Stimulated activated CD4-positive, alpha-beta T cell treated with anti-CD3 and anti-CD28 coated beads, Interleukin-4, amount 100 ng/mL, for 24 hours (primary cell): ENCODE measurements around the gene GINS1.

Experiments used
- DNase-seq: peaks from one replicate; pipeline ENCODE4 v3.0.0-alpha.2; 2020

GINS1 gene

GRCh38 chr20:25407311-25408169, at the start of gene GINS1:
GINS1 (plus strand) TSS chr20:25407673; CDS start chr20:25407821, 148 bp downstream.
- DNase-seq = peak; percentile 85

GRCh38 chr20:25360631-25361286, 46.7 kb upstream of the GINS1 start:
- no peak for DNase-seq

- no peak for DNase-seq
Observed at GRCh38 chr20:25361287-25361683, 46.2 kb upstream of the GINS1 start.

- DNase-seq = no peak
Observed at GRCh38 chr20:25364180-25364788, 43.2 kb upstream of the GINS1 start.

GRCh38 chr20:25364879-25365699, 42.4 kb upstream of the GINS1 start:
- no peak for DNase-seq

GRCh38 chr20:25368526-25368925, 38.9 kb upstream of the GINS1 start:
- DNase-seq = no peak

- no peak for DNase-seq
Observed at GRCh38 chr20:25368976-25369375, 38.5 kb upstream of the GINS1 start.

GRCh38 chr20:25369529-25369928, 37.9 kb upstream of the GINS1 start:
- no peak for DNase-seq

GRCh38 chr20:25369971-25370370, 37.5 kb upstream of the GINS1 start:
- no peak for DNase-seq

GRCh38 chr20:25372584-25373336, 34.7 kb upstream of the GINS1 start:
- peak; percentile 12 for DNase-seq

GRCh38 chr20:25374842-25375241, 32.6 kb upstream of the GINS1 start:
- no peak for DNase-seq

- no peak for DNase-seq
Observed at GRCh38 chr20:25376236-25376635, 31.2 kb upstream of the GINS1 start.

GRCh38 chr20:25376886-25377285, 30.6 kb upstream of the GINS1 start:
- DNase-seq = no peak

GRCh38 chr20:25378189-25378883, 29.1 kb upstream of the GINS1 start:
- DNase-seq = no peak

GRCh38 chr20:25378884-25379733, 28.4 kb upstream of the GINS1 start:
- DNase-seq = no peak

- DNase-seq = no peak
Observed at GRCh38 chr20:25380945-25381614, 26.4 kb upstream of the GINS1 start.

GRCh38 chr20:25382704-25383370, 24.6 kb upstream of the GINS1 start:
- no peak for DNase-seq

- no peak for DNase-seq
Observed at GRCh38 chr20:25389401-25389857, 18.0 kb upstream of the GINS1 start.

GRCh38 chr20:25389858-25390537, 17.5 kb upstream of the GINS1 start:
- DNase-seq = peak; percentile 23
